ENCODE results near the gene RAB27B. TPM values are rescaled to one million over a fixed set of nuclear protein-coding genes. Genes with fewer than 3 reads are reported as not detected.
"Not testable (repeated sequence)": the region's sequence is repeated elsewhere in the genome, so short reads cannot be mapped to it uniquely, and the experiment has no call there.

The RAB27B gene
- total and polyA plus RNA-seq, 10 donors = 0.26 to 6.6 (median 3.4) TPM

DNA sequence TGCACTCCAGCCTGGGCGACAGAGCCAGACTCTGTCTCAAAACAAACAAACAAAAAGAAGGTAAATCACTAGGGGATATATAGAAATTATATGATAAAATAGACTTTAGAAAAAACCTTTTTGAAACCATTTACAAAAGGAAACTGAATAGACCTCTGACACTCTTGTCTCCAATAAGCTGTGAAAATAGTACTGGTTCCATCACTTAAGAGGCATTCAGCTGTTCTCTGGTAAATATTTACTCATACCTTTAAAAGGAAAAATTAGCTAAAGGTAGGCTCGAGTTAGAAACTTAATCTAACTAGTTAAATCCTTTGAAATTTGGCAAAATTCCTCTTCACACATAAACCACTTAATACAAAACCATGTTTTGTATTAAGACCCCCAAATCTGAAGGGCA, 21.4 kb downstream of the RAB27B start:
- Histone ChIP-seq H3K9me3 (no peaks in the 10 kb centered on the region), H3K4me1 (peaks cover 0 to 13% (median 7%) of the 10 kb centered on the region in 6 donors), H3K36me3 (no peaks in the 10 kb centered on the region), H3K27me3 (replicated peaks in 1 of 7) (no peaks in the 10 kb centered on the region), H3K27ac (no peak overlapping the region), H3K4me3 (no peak overlapping the region)
- TF ChIP-seq, protein P1, sequence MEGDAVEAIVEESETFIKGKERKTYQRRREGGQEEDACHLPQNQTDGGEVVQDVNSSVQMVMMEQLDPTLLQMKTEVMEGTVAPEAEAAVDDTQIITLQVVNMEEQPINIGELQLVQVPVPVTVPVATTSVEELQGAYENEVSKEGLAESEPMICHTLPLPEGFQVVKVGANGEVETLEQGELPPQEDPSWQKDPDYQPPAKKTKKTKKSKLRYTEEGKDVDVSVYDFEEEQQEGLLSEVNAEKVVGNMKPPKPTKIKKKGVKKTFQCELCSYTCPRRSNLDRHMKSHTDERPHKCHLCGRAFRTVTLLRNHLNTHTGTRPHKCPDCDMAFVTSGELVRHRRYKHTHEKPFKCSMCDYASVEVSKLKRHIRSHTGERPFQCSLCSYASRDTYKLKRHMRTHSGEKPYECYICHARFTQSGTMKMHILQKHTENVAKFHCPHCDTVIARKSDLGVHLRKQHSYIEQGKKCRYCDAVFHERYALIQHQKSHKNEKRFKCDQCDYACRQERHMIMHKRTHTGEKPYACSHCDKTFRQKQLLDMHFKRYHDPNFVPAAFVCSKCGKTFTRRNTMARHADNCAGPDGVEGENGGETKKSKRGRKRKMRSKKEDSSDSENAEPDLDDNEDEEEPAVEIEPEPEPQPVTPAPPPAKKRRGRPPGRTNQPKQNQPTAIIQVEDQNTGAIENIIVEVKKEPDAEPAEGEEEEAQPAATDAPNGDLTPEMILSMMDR (IDR thresholded peaks at IDR 0.05 in 8 of 11, conservative IDR thresholded peaks at IDR 0.05 in 3 of 11) = no peak
- TF ChIP-seq POLR2AphosphoS5 (IDR thresholded peaks at IDR 0.05) (no peak), POLR2A (IDR thresholded peaks at IDR 0.05) (no peak)
- WGBS, 5 donors = 64 to 80% (median 77%) methylated on average over 2 of the region's 2 CpGs
- intact Hi-C loops (cut with DNase I; ENCODE audit: low total_unique reads) = no loop called here
- DNase-seq = no peak

DNA sequence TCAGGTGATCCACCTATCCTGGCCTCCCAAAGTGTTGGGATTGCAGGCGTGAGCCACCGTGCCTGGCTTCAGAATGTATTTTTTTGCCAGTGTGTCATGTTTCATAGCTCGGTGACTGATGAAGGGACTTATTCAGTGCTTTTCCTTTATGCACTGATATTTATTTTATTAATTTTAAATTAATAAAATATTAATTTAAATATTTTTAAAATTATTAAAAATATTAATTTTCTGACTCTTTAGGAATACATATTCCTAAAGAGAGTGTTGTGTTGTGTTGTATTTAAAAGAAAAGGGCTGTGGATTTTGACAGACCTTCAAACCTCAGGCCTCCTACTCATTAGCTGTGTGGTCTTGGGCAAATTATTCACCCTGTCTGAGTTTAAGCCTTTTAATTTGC, 22.3 kb downstream of the RAB27B start:
- Histone ChIP-seq H3K4me1 (peaks cover 0 to 13% (median 7%) of the 10 kb centered on the region in 6 donors), H3K36me3 (no peaks in the 10 kb centered on the region), H3K27ac (no peak overlapping the region), H3K4me3 (no peak overlapping the region), H3K27me3 (replicated peaks in 1 of 7) (no peaks in the 10 kb centered on the region), H3K9me3 (no peaks in the 10 kb centered on the region)
- 94 to 100% (median 96%) methylated on average over 3 of the region's 3 CpGs for WGBS, 5 donors
- intact Hi-C loops (cut with DNase I; ENCODE audit: low total_unique reads) = no loop called here
- no peak for DNase-seq
- TF ChIP-seq POLR2AphosphoS5 (IDR thresholded peaks at IDR 0.05) (no peak), POLR2A (IDR thresholded peaks at IDR 0.05) (no peak)
- TF ChIP-seq, protein P1 (IDR thresholded peaks at IDR 0.05 in 8 of 11, conservative IDR thresholded peaks at IDR 0.05 in 3 of 11) = no peak

DNA sequence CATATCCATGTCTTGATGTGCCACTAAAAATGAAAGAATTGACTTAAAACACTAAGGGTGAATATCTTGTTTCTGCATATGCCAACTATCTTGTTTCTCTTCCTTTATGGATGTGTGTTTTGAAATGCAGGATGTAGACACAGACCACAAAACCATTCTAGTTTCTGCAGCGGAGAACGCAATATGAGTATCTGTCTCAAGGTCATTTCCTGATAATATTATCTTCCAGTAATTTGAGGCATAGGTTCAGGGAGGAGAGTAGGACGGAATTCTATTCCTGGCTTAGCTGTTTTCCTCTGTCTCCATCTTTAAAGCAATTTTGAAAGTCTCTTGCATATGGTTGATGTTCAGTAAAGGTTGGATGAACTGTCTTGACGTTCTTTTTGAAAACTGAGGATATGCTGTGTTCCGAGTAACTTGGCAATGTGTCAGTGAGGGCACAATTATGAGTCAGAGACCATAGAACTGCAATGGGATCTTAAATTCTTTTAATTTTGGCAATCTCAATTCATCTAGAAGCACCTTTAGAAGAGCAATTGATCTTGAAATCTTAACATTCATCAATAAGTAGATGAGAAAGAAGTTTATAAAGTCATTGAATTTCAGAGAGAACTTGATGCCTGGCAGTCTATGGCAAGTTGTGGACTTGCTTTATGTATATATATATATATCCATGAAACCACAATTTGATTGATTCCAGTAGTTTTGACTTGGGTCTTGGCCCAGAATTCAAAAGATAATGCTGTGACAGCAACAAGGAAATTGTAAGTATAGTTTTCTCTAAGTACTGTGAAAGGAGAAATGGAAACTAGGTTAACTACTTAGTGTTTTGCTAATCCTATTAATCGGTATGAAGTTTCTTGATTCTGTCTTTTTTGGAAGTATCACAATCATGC, 24.8 kb downstream of the RAB27B start:
- DNase-seq = no peak
- H3K4me1 ChIP-seq = peaks cover 0 to 13% (median 7%) of the 10 kb centered on the region in 6 donors
- intact Hi-C loops (cut with DNase I; ENCODE audit: low total_unique reads) = no loop called here
- TF ChIP-seq POLR2AphosphoS5 (IDR thresholded peaks at IDR 0.05) = no peak
- WGBS, 5 donors = 22 to 33% (median 26%) methylated on average over 6 of the region's 6 CpGs
- H3K4me3 ChIP-seq = no peak overlapping the region
- no peaks in the 10 kb centered on the region for H3K27me3 ChIP-seq (replicated peaks in 1 of 7)
- H3K27ac ChIP-seq = no peak overlapping the region
- no peaks in the 10 kb centered on the region for H3K9me3 ChIP-seq
- no peaks in the 10 kb centered on the region for H3K36me3 ChIP-seq

DNA sequence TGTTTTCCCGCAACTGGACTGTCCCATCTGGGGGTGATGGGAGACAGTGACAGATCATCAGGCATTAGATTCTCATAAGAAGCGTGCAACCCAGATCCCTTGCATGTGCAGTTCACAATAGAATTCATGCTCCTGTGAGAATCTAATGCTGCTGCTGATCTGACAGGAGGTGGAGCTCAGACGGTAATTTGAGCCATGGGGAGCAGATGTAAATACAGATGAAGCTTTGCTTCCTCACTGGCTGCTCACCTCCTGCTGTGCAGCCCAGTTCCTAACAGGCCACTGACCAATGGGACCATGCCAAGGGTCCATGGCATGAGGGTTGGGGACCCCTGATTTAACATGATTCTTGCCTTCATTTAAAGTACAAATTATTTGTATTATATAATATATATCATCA, 26.8 kb downstream of the RAB27B start:
- WGBS, 5 donors = 92 to 100% (median 94%) methylated on average over 3 of the region's 3 CpGs
- H3K4me3 ChIP-seq; H3K27ac ChIP-seq; DNase-seq; intact Hi-C loops (cut with DNase I; ENCODE audit: low total_unique reads); H3K27me3 ChIP-seq (replicated peaks in 1 of 7); H3K36me3 ChIP-seq; H3K9me3 ChIP-seq: not testable (repeated sequence)
- peaks cover 0 to 13% (median 7%) of the 10 kb centered on the region in 6 donors for H3K4me1 ChIP-seq

DNA sequence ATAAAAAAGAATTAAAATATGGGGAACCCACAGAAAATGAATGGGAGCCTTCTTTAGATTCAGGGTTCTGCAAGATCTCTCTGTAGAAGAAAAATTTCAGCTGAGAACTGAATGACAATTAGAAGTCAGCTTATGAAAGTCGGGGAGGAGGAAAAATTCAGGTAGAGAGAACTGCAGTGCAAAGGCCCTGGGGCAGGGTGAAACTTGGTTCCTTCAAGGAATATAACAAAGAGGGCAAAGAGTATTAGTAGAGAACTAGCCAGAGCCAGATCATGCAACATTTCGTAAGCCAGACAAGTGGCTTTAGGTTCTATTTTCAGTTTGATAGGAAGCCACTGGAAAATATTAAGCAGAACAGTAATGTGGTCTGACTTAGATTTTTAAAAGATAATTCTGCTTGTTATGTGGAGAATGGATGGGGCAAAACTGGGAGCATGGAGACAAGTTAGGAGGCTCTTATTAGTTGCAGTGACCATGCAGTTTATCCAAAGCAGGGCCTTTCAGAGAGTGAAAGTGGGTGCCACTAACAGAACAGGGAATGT, 27.9 kb downstream of the RAB27B start:
- Histone ChIP-seq H3K9me3 (no peaks in the 10 kb centered on the region), H3K4me1 (peaks cover 0 to 13% (median 7%) of the 10 kb centered on the region in 6 donors)
- 64 to 90% (median 76%) methylated on average over 2 of the region's 2 CpGs for WGBS, 5 donors

More for the DNA sequence above, 27.9 kb downstream of the RAB27B start:
- H3K27me3 ChIP-seq (replicated peaks in 1 of 7) = no peaks in the 10 kb centered on the region
- H3K4me3 ChIP-seq = no peak overlapping the region
- intact Hi-C loops (cut with DNase I; ENCODE audit: low total_unique reads) = no loop called here
- no peaks in the 10 kb centered on the region for H3K36me3 ChIP-seq
- no peak for DNase-seq
- TF ChIP-seq, protein P1 (IDR thresholded peaks at IDR 0.05 in 8 of 11, conservative IDR thresholded peaks at IDR 0.05 in 3 of 11) = no peak
- TF ChIP-seq POLR2A (IDR thresholded peaks at IDR 0.05) (no peak), POLR2AphosphoS5 (IDR thresholded peaks at IDR 0.05) (no peak)
- H3K27ac ChIP-seq = no peak overlapping the region
